Left ventricle myocardium superior (tissue), 1 donor: ENCODE measurements around the gene GPI. TPM values are rescaled to one million over a fixed set of nuclear protein-coding genes. Genes with fewer than 3 reads are reported as not detected.

Source experiments
- ATAC-seq: fragments of 200-7000 bp; cut with Tn5 transposase; one replicate; pipeline ENCODE4 v1.9.1; 2020; ENCODE audit warnings: mild to moderate bottlenecking, moderate library complexity
- DNase-seq: peaks from one replicate; pipeline ENCODE4 v3.0.0-alpha.2; 2020
- intact Hi-C: fragments of 100-400 bp; cut with micrococcal nuclease; formaldehyde crosslinking; loops from one replicate; pipeline ENCODE4 v1.11.0; 2022
- total RNA-seq: library from RNA; stranded (reverse); fragmentation: NEBNext Ultra II Directional; extraction: Animal tissue kit (Norgen Biotek cat#: 25700); gene quantifications from one replicate; pipeline ENCODE4 v1.2.1, GENCODE V29; 2021
- donor health status: DM: no; HTN: yes; CAD: no; lungs with severe emphysema.

Gene GPI
- total RNA-seq, 1 donor from 2014 or later, result 553 TPM

GRCh38 chr19:34430738-34431625 is 66.0 kb downstream of the GPI start:
- no peak for ATAC-seq
- intact Hi-C loops, result no loop called here
- no peak for DNase-seq

- no peak for DNase-seq
- ATAC-seq, result no peak
- intact Hi-C loops, result no loop called here
Measured at GRCh38 chr19:34431681-34432402, 66.8 kb downstream of the GPI start.

- DNase-seq (peak; percentile 30), ATAC-seq (peak; percentile 43)
- intact Hi-C loops, result no loop called here
Measured at GRCh38 chr19:34432797-34433196, 67.8 kb downstream of the GPI start.

GRCh38 chr19:34436716-34437115 is 71.7 kb downstream of the GPI start:
- DNase-seq (no peak), ATAC-seq (no peak)
- intact Hi-C loops, result no loop called here

- DNase-seq (no peak), ATAC-seq (no peak)
- intact Hi-C loops, result no loop called here
Measured at GRCh38 chr19:34448191-34448590, 83.2 kb downstream of the GPI start.

Other genes with a start within 250 kb of the GPI start
- 66.6 TPM for gene LSM14A, start 192.7 kb upstream of the GPI start, total RNA-seq
- 19.8 TPM for gene GARRE1, start 110.6 kb upstream of the GPI start, total RNA-seq
- 8.9 TPM for gene PDCD2L, start 39.2 kb downstream of the GPI start, total RNA-seq
- gene UBA2, start 63.2 kb downstream of the GPI start, total RNA-seq, result 51.1 TPM
- gene WTIP, start 116.6 kb downstream of the GPI start, total RNA-seq, result 26.2 TPM